ENCODE data around the gene MVD. TPM values are rescaled to one million over a fixed set of nuclear protein-coding genes. Genes with fewer than 3 reads are reported as not detected.
A peak's percentile ranks its signal among the peaks of the same experiment; 100 is the strongest.

Gene MVD
- total RNA-seq, 5 donors from 2014 or later (not counting 1 experiment from before 2014, with no cell fraction given) = 52.3 to 81.4 (median 63.4) TPM

- DNase-seq (no peak), ATAC-seq (replicated peaks in 1 of 4) (no peak)
- Mint-ChIP-seq H3K4me1 (peaks cover 13 to 22% (median 14%) of the 10 kb centered on the region in 3 donors), H3K4me3 (peak overlapping the region; percentile 28 to 87 (median 34)), H3K27me3 (no peaks in the 10 kb centered on the region), H3K36me3 (peaks cover 11% of the 10 kb centered on the region), H3K9me3 (no peaks in the 10 kb centered on the region), H3K27ac (peak overlapping the region; percentile 61 to 64)
- ChIA-PET CTCF (no interaction called here), POLR2A (no interaction called here)
- H3K9me3 ChIP-seq = no peaks in the 10 kb centered on the region
- peak overlapping the region; percentile 91 for H3K27ac ChIP-seq (ENCODE audit: low read length)
- no peak overlapping the region for H3K4me3 ChIP-seq (ENCODE audit: control insufficient read depth in 1 of 2, extremely low read depth in 1 of 2, low read length in 1 of 2)
- peaks cover 0 to 24% of the 10 kb centered on the region in 2 donors for H3K36me3 ChIP-seq (ENCODE audit: control insufficient read depth in 2 of 2, extremely low read depth in 1 of 2, insufficient read depth in 1 of 2, low read length in 1 of 2)
- 78% methylated on average over 29 of the region's 29 CpGs for WGBS (ENCODE audit: insufficient coverage)
- H3K4me1 ChIP-seq (ENCODE audit: control insufficient read depth in 1 of 2, extremely low read depth in 1 of 2, insufficient read depth in 2 of 2, low read length in 2 of 2) = peaks cover 7 to 69% of the 10 kb centered on the region in 2 experiments
- H3K27me3 ChIP-seq (replicated peaks in 1 of 2; ENCODE audit: control insufficient read depth in 2 of 2, extremely low read depth in 1 of 2, insufficient read depth in 2 of 2, low read length in 1 of 2) = no peaks in the 10 kb centered on the region
Measured at GRCh38 chr16:88651989-88652761, 10.7 kb downstream of the MVD start.

GRCh38 chr16:88651276-88651988 is 11.5 kb downstream of the MVD start:
- ATAC-seq (replicated peaks in 1 of 4) = peak; percentile 62 to 74 (median 70)
- peak overlapping the region; percentile 84 to 91 (median 87) for H3K4me3 Mint-ChIP-seq
- ChIA-PET POLR2A (interaction anchor here in 1 of 2 donors (1.3 kb wide), 1 partner anchor 31 kb away, joined by 3 read pairs; no protein-coding TSS in a partner anchor), CTCF (no interaction called here)
- no peaks in the 10 kb centered on the region for H3K9me3 ChIP-seq
- H3K27ac ChIP-seq (ENCODE audit: low read length) = peak overlapping the region; percentile 91
- no peaks in the 10 kb centered on the region for H3K27me3 ChIP-seq (replicated peaks in 1 of 2; ENCODE audit: control insufficient read depth in 2 of 2, extremely low read depth in 1 of 2, insufficient read depth in 2 of 2, low read length in 1 of 2)
- H3K4me1 Mint-ChIP-seq = peaks cover 13 to 22% (median 14%) of the 10 kb centered on the region in 3 donors
- peaks cover 7 to 76% of the 10 kb centered on the region in 2 experiments for H3K4me1 ChIP-seq (ENCODE audit: control insufficient read depth in 1 of 2, extremely low read depth in 1 of 2, insufficient read depth in 2 of 2, low read length in 2 of 2)
- no peaks in the 10 kb centered on the region for H3K9me3 Mint-ChIP-seq
- peak overlapping the region; percentile 86 to 90 for H3K4me3 ChIP-seq (ENCODE audit: control insufficient read depth in 1 of 2, extremely low read depth in 1 of 2, low read length in 1 of 2)
- H3K36me3 ChIP-seq (ENCODE audit: control insufficient read depth in 2 of 2, extremely low read depth in 1 of 2, insufficient read depth in 1 of 2, low read length in 1 of 2) = peaks cover 4 to 25% of the 10 kb centered on the region in 2 donors
- 25% methylated on average over 10 of the region's 24 CpGs for WGBS (ENCODE audit: insufficient coverage)
- no peaks in the 10 kb centered on the region for H3K27me3 Mint-ChIP-seq
- H3K36me3 Mint-ChIP-seq = peaks cover 11% of the 10 kb centered on the region
- peak overlapping the region; percentile 91 for H3K27ac Mint-ChIP-seq
- DNase-seq = peak; percentile 39 to 86 (median 65)

GRCh38 chr16:88650749-88651275 is 12.1 kb downstream of the MVD start, which contains the start of gene CYBA:
Gene CYBA, minus strand, starts transcription at chr16:88651053. Its CDS starts 40 bp downstream, at chr16:88651013.
- H3K9me3 Mint-ChIP-seq = no peaks in the 10 kb centered on the region
- H3K27ac ChIP-seq (ENCODE audit: low read length) = peak within 1 kb of the TSS; percentile 91
- ChIA-PET POLR2A (interaction anchor here in 1 of 2 donors (0.6 to 1.3 kb wide), 2 partner anchors 31 to 62 kb away, joined by 3 to 7 read pairs; no protein-coding TSS in a partner anchor), CTCF (no interaction called here)
- H3K4me3 ChIP-seq (ENCODE audit: control insufficient read depth in 1 of 2, extremely low read depth in 1 of 2, low read length in 1 of 2) = peak within 1 kb of the TSS; percentile 86 to 90
- DNase-seq (peak; percentile 57 to 86 (median 72)), ATAC-seq (replicated peaks in 1 of 4) (peak; percentile 86 to 88 (median 87))
- H3K27me3 Mint-ChIP-seq = no peaks in the 10 kb centered on the region
- H3K36me3 ChIP-seq (ENCODE audit: control insufficient read depth in 2 of 2, extremely low read depth in 1 of 2, insufficient read depth in 1 of 2, low read length in 1 of 2) = peaks cover 4 to 27% of the 10 kb centered on the region in 2 donors
- peak within 1 kb of the TSS; percentile 84 to 91 (median 87) for H3K4me3 Mint-ChIP-seq
- under 1% methylated on average over 37 of the region's 41 CpGs for WGBS (ENCODE audit: insufficient coverage)
- H3K4me1 Mint-ChIP-seq = peaks cover 13 to 22% (median 14%) of the 10 kb centered on the region in 3 donors
- peaks cover 7 to 80% of the 10 kb centered on the region in 2 experiments for H3K4me1 ChIP-seq (ENCODE audit: control insufficient read depth in 1 of 2, extremely low read depth in 1 of 2, insufficient read depth in 2 of 2, low read length in 2 of 2)
- H3K36me3 Mint-ChIP-seq = peaks cover 11% of the 10 kb centered on the region
- no peaks in the 10 kb centered on the region for H3K9me3 ChIP-seq
- H3K27me3 ChIP-seq (replicated peaks in 1 of 2; ENCODE audit: control insufficient read depth in 2 of 2, extremely low read depth in 1 of 2, insufficient read depth in 2 of 2, low read length in 1 of 2) = no peaks in the 10 kb centered on the region
- peak within 1 kb of the TSS; percentile 91 for H3K27ac Mint-ChIP-seq

DNA sequence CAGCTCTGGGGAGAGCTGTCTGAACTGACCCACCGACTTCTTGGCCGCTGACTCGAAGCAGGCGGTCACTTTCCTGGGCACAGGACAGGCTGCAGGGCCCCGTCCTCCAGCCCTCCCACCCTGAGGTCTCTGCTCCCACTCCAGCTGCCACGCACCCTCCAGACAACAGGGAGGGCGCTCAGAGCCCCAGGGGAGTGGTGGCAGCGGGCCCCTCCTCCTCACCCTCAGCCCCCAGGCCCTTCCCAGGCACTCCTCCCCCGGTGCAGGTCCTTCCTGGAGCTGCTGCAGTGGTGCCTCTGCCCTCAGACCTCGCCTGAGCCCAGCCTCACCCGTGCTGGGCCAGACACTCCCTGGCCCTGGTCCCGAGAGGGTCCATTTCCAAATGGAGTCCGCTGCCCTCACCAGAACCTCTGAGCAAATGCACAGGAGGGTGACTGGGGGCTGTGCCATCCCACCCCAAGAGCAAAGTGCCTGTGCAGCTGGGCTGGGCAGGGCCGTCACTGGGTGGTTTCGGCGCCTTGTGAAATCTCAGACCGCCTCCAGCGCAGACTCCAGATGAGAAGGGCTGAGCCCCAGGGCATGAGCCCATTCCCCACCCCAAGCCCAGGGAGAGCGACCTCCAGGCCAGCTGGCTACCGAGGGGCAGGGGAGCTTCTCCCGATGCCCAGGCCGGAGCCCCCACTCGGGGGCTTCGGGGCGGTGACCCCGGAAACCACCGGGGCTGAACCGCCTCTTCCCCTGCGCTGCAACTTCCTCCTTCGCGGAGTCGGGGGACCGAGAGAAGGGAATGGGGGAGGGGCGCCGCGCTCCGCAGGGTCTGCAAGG is 12.8 kb downstream of the MVD start:
- H3K4me1 ChIP-seq (ENCODE audit: control insufficient read depth in 1 of 2, extremely low read depth in 1 of 2, insufficient read depth in 2 of 2, low read length in 2 of 2) = peaks cover 7 to 80% of the 10 kb centered on the region in 2 experiments
- WGBS (ENCODE audit: insufficient coverage) = 20% methylated on average over 25 of the region's 37 CpGs
- peak overlapping the region; percentile 84 to 91 (median 87) for H3K4me3 Mint-ChIP-seq

GRCh38 chr16:88649195-88649923 is 13.5 kb downstream of the MVD start:
- no peaks in the 10 kb centered on the region for H3K9me3 Mint-ChIP-seq
- H3K4me1 ChIP-seq (ENCODE audit: control insufficient read depth in 1 of 2, extremely low read depth in 1 of 2, insufficient read depth in 2 of 2, low read length in 2 of 2) = peaks cover 7 to 78% of the 10 kb centered on the region in 2 experiments
- CTCF ChIA-PET = no interaction called here
- H3K27me3 ChIP-seq (replicated peaks in 1 of 2; ENCODE audit: control insufficient read depth in 2 of 2, extremely low read depth in 1 of 2, insufficient read depth in 2 of 2, low read length in 1 of 2) = no peaks in the 10 kb centered on the region
- 84% methylated on average over 19 of the region's 20 CpGs for WGBS (ENCODE audit: insufficient coverage)
- peak overlapping the region; percentile 85 to 88 for H3K27ac Mint-ChIP-seq
- peaks cover 16 to 28% (median 21%) of the 10 kb centered on the region in 3 donors for H3K4me1 Mint-ChIP-seq
- H3K27ac ChIP-seq (ENCODE audit: low read length) = peak overlapping the region; percentile 91
- H3K36me3 ChIP-seq (ENCODE audit: control insufficient read depth in 2 of 2, extremely low read depth in 1 of 2, insufficient read depth in 1 of 2, low read length in 1 of 2) = peaks cover 7 to 31% of the 10 kb centered on the region in 2 donors
- no peaks in the 10 kb centered on the region for H3K27me3 Mint-ChIP-seq
- DNase-seq = no peak
- H3K4me3 ChIP-seq (ENCODE audit: control insufficient read depth in 1 of 2, extremely low read depth in 1 of 2, low read length in 1 of 2) = peak overlapping the region; percentile 86 to 90
- peaks cover 10% of the 10 kb centered on the region for H3K36me3 Mint-ChIP-seq
- peak overlapping the region; percentile 84 to 91 (median 87) for H3K4me3 Mint-ChIP-seq
- no peak for ATAC-seq (replicated peaks in 1 of 4)
- H3K9me3 ChIP-seq = no peaks in the 10 kb centered on the region
- POLR2A ChIA-PET = no interaction called here

More for the DNA sequence above, 12.8 kb downstream of the MVD start:
- peak overlapping the region; percentile 86 to 90 for H3K4me3 ChIP-seq (ENCODE audit: control insufficient read depth in 1 of 2, extremely low read depth in 1 of 2, low read length in 1 of 2)
- ChIA-PET CTCF (no interaction called here), POLR2A (interaction anchor here in 1 of 2 donors (0.6 to 1.3 kb wide), 2 partner anchors 30 to 62 kb away, joined by 3 to 7 read pairs; no protein-coding TSS in a partner anchor)
- Mint-ChIP-seq H3K27me3 (no peaks in the 10 kb centered on the region), H3K4me1 (peaks cover 14 to 23% (median 16%) of the 10 kb centered on the region in 3 donors), H3K27ac (peak overlapping the region; percentile 86 to 90), H3K9me3 (no peaks in the 10 kb centered on the region), H3K36me3 (peaks cover 13% of the 10 kb centered on the region)
- DNase-seq = peak in 15 of 35 experiments; percentile 19 to 55 (median 39)
- H3K27ac ChIP-seq (ENCODE audit: low read length) = peak overlapping the region; percentile 91
- H3K36me3 ChIP-seq (ENCODE audit: control insufficient read depth in 2 of 2, extremely low read depth in 1 of 2, insufficient read depth in 1 of 2, low read length in 1 of 2) = peaks cover 5 to 33% of the 10 kb centered on the region in 2 donors
- no peaks in the 10 kb centered on the region for H3K27me3 ChIP-seq (replicated peaks in 1 of 2; ENCODE audit: control insufficient read depth in 2 of 2, extremely low read depth in 1 of 2, insufficient read depth in 2 of 2, low read length in 1 of 2)
- ATAC-seq (replicated peaks in 1 of 4) = peak; percentile 14 to 39 (median 24)
- H3K9me3 ChIP-seq = no peaks in the 10 kb centered on the region
